A549 (cell line): ENCODE data around the gene LRRC61. TPM values are rescaled to one million over a fixed set of nuclear protein-coding genes. Genes with fewer than 3 reads are reported as not detected.

Experiments used
- ATAC-seq, 2 experiments: fragments of 200-7000 bp in 1 of 2; fragments of >200 bp in 1 of 2; cut with Nextera tagmentation in 1 of 2; cut with Tn5 transposase in 1 of 2; 3 replicates each; pipeline versions ENCODE4 v1.8.0 to v1.9.1; 2018 to 2020; ENCODE audit warnings: mild to moderate bottlenecking in 1 of 2, moderate library complexity in 1 of 2
- CTCF ChIA-PET: fragments of 300-600 bp; sonication (Branson Sonifier 250); formaldehyde crosslinking; extraction: SDS; loops from one replicate; lab custom pipeline; 2021; ENCODE audit warnings: antibody characterized with exemption, inconsistent platforms; lab: Yijun Ruan, JAX
- POLR2A ChIA-PET: fragments of 350-600 bp; formaldehyde crosslinking; extraction: SDS; loops from one replicate; lab custom pipeline; 2021; ENCODE audit warnings: antibody characterized with exemption, inconsistent platforms; lab: Yijun Ruan, JAX
- DNase-seq, 2 experiments: peaks; one replicate each; pipeline versions ENCODE4 v3.0.0 to v3.0.0-alpha.2; 2011 to 2016; ENCODE audit warnings: low read depth in 1 of 2, low spot score in 1 of 2
- FAIRE-seq: peaks from 2 replicates; lab custom pipeline; 2011; peaks lifted over from hg19 to GRCh38; lab: Jason Lieb, UNC
- H3K27ac ChIP-seq, 2 experiments: fragments of >200 bp; sonication (Bioruptor Twin); formaldehyde crosslinking; 3 replicates each; pipeline ENCODE4 v1.5.1; 2016 to 2017
- H3K4me1 ChIP-seq: fragments of >200 bp; sonication (Bioruptor Twin); formaldehyde crosslinking; 3 replicates; pipeline ENCODE4 v1.6.1; 2016
- H3K4me2 ChIP-seq: fragments of >200 bp; sonication (Bioruptor Twin); formaldehyde crosslinking; 3 replicates; pipeline ENCODE4 v1.6.1; 2016
- H3K4me3 ChIP-seq: fragments of >200 bp; sonication (Bioruptor Twin); formaldehyde crosslinking; 3 replicates; pipeline ENCODE4 v1.5.1; 2016
- H3K9me3 ChIP-seq: fragments of >200 bp; sonication (Bioruptor Twin); formaldehyde crosslinking; 3 replicates; pipeline ENCODE4 v1.6.1; 2016
- BHLHE40 ChIP-seq: IDR thresholded peaks from 2 replicates; pipeline ENCODE4 v1.6.1; 2012; ENCODE audit warnings: low read depth, low read length, inconsistent platforms
- CBX8 ChIP-seq: fragments of 200-600 bp; sonication (generic); IDR thresholded peaks from 2 replicates; pipeline ENCODE4 v1.6.1; 2016
- CEBPB ChIP-seq, 2 experiments: fragments of >200 bp in 1 of 2; sonication (Bioruptor Twin) in 1 of 2; formaldehyde crosslinking in 1 of 2; IDR thresholded peaks; 2 replicates each; pipeline ENCODE4 v1.6.1; 2012 to 2016
- CHD2 ChIP-seq: fragments of 150-350 bp; IDR thresholded peaks from 2 replicates; pipeline ENCODE4 v1.6.1; 2014; ENCODE audit warnings: low read length; ENCODE audit not compliant: partially characterized antibody
- E2F6 ChIP-seq: IDR thresholded peaks from 2 replicates; pipeline ENCODE4 v1.6.1; 2012; ENCODE audit warnings: low read depth, borderline replicate concordance
- EHF ChIP-seq: fragments of 250-450 bp; sonication (Bioruptor Pico); IDR thresholded peaks from 2 replicates; pipeline ENCODE4 v1.5.0; 2020; ENCODE audit warnings: mild to moderate bottlenecking
- EHMT2 ChIP-seq: fragments of 200-600 bp; sonication (generic); IDR thresholded peaks from 2 replicates; pipeline ENCODE4 v1.6.1; 2016; ENCODE audit warnings: antibody characterized with exemption, low read depth, mild to moderate bottlenecking, moderate library complexity
- ELK1 ChIP-seq: fragments of 150-350 bp; IDR thresholded peaks from 2 replicates; pipeline ENCODE4 v1.6.1; 2014; ENCODE audit warnings: low read depth, mild to moderate bottlenecking, low read length
- EP300 ChIP-seq, 2 experiments: fragments of >200 bp; sonication (Bioruptor Twin); formaldehyde crosslinking; IDR thresholded peaks; 2 replicates in 1 of 2; 3 replicates in 1 of 2; pipeline ENCODE4 v1.6.1; 2016 to 2017
- FOSL2 ChIP-seq, 2 experiments: fragments of 450-650 bp in 1 of 2; fragments of >200 bp in 1 of 2; sonication (Bioruptor Twin) in 1 of 2; formaldehyde crosslinking; IDR thresholded peaks; 2 replicates each; pipeline versions ENCODE4 v1.5.0 to v1.6.1; 2016 to 2020; ENCODE audit warnings: mild to moderate bottlenecking in 1 of 2, moderate library complexity in 1 of 2
- FOXS1 ChIP-seq: fragments of 250-450 bp; sonication (Bioruptor Pico); IDR thresholded peaks from 2 replicates; pipeline ENCODE4 v1.5.0; 2020; ENCODE audit warnings: mild to moderate bottlenecking, moderate library complexity
- HEYL ChIP-seq: fragments of 250-450 bp; sonication (Bioruptor Pico); IDR thresholded peaks from 2 replicates; pipeline ENCODE4 v1.8.0; 2021; ENCODE audit warnings: mild to moderate bottlenecking, moderate library complexity
- HOXB13 ChIP-seq: fragments of 250-450 bp; sonication (Bioruptor Pico); IDR thresholded peaks from 2 replicates; pipeline ENCODE4 v1.5.0; 2020; ENCODE audit warnings: low read depth, mild to moderate bottlenecking, moderate library complexity
- JUN ChIP-seq, 2 experiments: fragments of >200 bp; sonication (Bioruptor Twin); formaldehyde crosslinking; IDR thresholded peaks; 2 replicates in 1 of 2; 3 replicates in 1 of 2; pipeline ENCODE4 v1.6.1; 2016 to 2017
- KDM1A ChIP-seq: fragments of 200-600 bp; sonication (generic); IDR thresholded peaks from 2 replicates; pipeline ENCODE4 v1.6.1; 2016; ENCODE audit warnings: low read depth, mild to moderate bottlenecking
- MAZ ChIP-seq: fragments of 150-350 bp; IDR thresholded peaks from 2 replicates; pipeline ENCODE4 v1.6.1; 2014; ENCODE audit warnings: antibody characterized with exemption, low read depth, low read length, borderline replicate concordance
- NFE2L2 ChIP-seq: fragments of 150-350 bp; conservative IDR thresholded peaks from 2 replicates; pipeline ENCODE4 v1.6.1; 2014; ENCODE audit warnings: low read length
- NR3C1 ChIP-seq: fragments of >200 bp; sonication (Bioruptor Twin); formaldehyde crosslinking; IDR thresholded peaks from 3 replicates; pipeline ENCODE4 v1.6.1; 2017
- SMC3 ChIP-seq: fragments of >200 bp; sonication (Bioruptor Twin); formaldehyde crosslinking; IDR thresholded peaks from 3 replicates; pipeline ENCODE4 v1.6.1; 2018; ENCODE audit warnings: inconsistent platforms
- TFCP2L1 ChIP-seq: fragments of 250-450 bp; sonication (Bioruptor Pico); IDR thresholded peaks from 2 replicates; pipeline ENCODE4 v1.5.0; 2021; ENCODE audit warnings: mild to moderate bottlenecking
- ZSCAN20 ChIP-seq: fragments of 250-450 bp; sonication (Bioruptor Pico); IDR thresholded peaks from 2 replicates; pipeline ENCODE4 v1.8.0; 2022; ENCODE audit warnings: mild to moderate bottlenecking, moderate library complexity
- WGBS: methylation state at CpG from one replicate; pipeline ENCODE4 v1.1.6; 2017; ENCODE audit errors: missing lambda C conversion rate; 5-methylcytosine and 5-hydroxymethylcytosine counted together
- polyA plus RNA-seq, 4 experiments: library from polyadenylated mRNA; depleted of rRNA in 3 of 4; stranded (reverse); fragments of >200 nt; fragmentation: RNase III in 1 of 4; extraction: RNeasy Plus Mini Kit Qiagen cat#74134 plus additional on column Dnase treatment in 1 of 4; gene quantifications; 2 replicates in 3 of 4; 3 replicates in 1 of 4; pipeline ENCODE4 v1.2.3, GENCODE V29; 2011 to 2017

The LRRC61 gene
- polyA plus RNA-seq, 2 of the 4 experiments (the other 2 are of a cell fraction): 0.19 to 0.22 TPM

GRCh38 chr7:150332852-150333635 is 9.9 kb downstream of the LRRC61 start:
- 72% methylated on average over 18 of the region's 18 CpGs for WGBS
- H3K27ac ChIP-seq: no peak overlapping the region
- ATAC-seq (no peak), FAIRE-seq (no peak)
- no peak overlapping the region for H3K4me2 ChIP-seq
- no peak overlapping the region for H3K4me3 ChIP-seq
- H3K9me3 ChIP-seq: no peaks in the 10 kb centered on the region
- no peaks in the 10 kb centered on the region for H3K4me1 ChIP-seq
- TF ChIP-seq ZSCAN20 (CRISPR knock-in tag): no peak
- no peak for TF ChIP-seq JUN (IDR thresholded peaks at IDR 0.05)
- no peak for TF ChIP-seq FOXS1 (CRISPR knock-in tag)
- TF ChIP-seq E2F6: no peak
- TF ChIP-seq, all 56 proteins: peak for 0
- CTCF ChIA-PET: no interaction called here
- DNase-seq: no peak
- POLR2A ChIA-PET: no interaction called here

GRCh38 chr7:150333659-150334058 is 10.5 kb downstream of the LRRC61 start:
- 82% methylated on average over 9 of the region's 10 CpGs for WGBS
- POLR2A ChIA-PET: no interaction called here

GRCh38 chr7:150334108-150334507 is 11.0 kb downstream of the LRRC61 start:
- Histone ChIP-seq H3K4me2 (no peak overlapping the region), H3K4me1 (no peaks in the 10 kb centered on the region), H3K4me3 (no peak overlapping the region), H3K27ac (no peak overlapping the region), H3K9me3 (no peaks in the 10 kb centered on the region)
- TF ChIP-seq EP300 (IDR thresholded peaks at IDR 0.05) (no peak), TFCP2L1 (CRISPR knock-in tag) (no peak), ZSCAN20 (CRISPR knock-in tag) (no peak)
- CTCF ChIA-PET: interaction anchor here (0.9 kb wide), 1 partner anchor 564 kb away, joined by 4 read pairs; no protein-coding TSS in a partner anchor
- no peak for DNase-seq
- no peak for FAIRE-seq
- 44% methylated on average over 8 of the region's 8 CpGs for WGBS
- ATAC-seq: no peak
- POLR2A ChIA-PET: no interaction called here

More at GRCh38 chr7:150333659-150334058, 10.5 kb downstream of the LRRC61 start:
- Histone ChIP-seq H3K9me3 (no peaks in the 10 kb centered on the region), H3K4me1 (no peaks in the 10 kb centered on the region), H3K4me2 (no peak overlapping the region), H3K27ac (no peak overlapping the region)
- no peak for TF ChIP-seq HOXB13 (CRISPR knock-in tag)
- TF ChIP-seq NR3C1: no peak
- TF ChIP-seq FOSL2 (IDR thresholded peaks at IDR 0.05): no peak
- TF ChIP-seq FOSL2 (CRISPR knock-in tag; IDR thresholded peaks at IDR 0.05): no peak
- no peak for TF ChIP-seq SMC3
- no peak for TF ChIP-seq CEBPB (IDR thresholded peaks at IDR 0.05)
- TF ChIP-seq, all 56 proteins: peak for 0
- CTCF ChIA-PET: no interaction called here
- H3K4me3 ChIP-seq: no peak overlapping the region
- no peak for ATAC-seq
- FAIRE-seq: no peak
- no peak for DNase-seq

- H3K27ac ChIP-seq: no peak overlapping the region
- DNase-seq: no peak
- ATAC-seq: no peak
- CTCF ChIA-PET: interaction anchor here (0.8 to 0.9 kb wide), 2 partner anchors 10 to 20 kb away, joined by 3 read pairs; no protein-coding TSS in a partner anchor
- no peaks in the 10 kb centered on the region for H3K4me1 ChIP-seq
- no peaks in the 10 kb centered on the region for H3K9me3 ChIP-seq
- H3K4me2 ChIP-seq: no peak overlapping the region
- POLR2A ChIA-PET: no interaction called here
- FAIRE-seq: no peak
- WGBS: 71% methylated on average over 7 of the region's 7 CpGs
- no peak overlapping the region for H3K4me3 ChIP-seq
- no peak for TF ChIP-seq CHD2
- TF ChIP-seq EHMT2: no peak
- no peak for TF ChIP-seq MAZ
- TF ChIP-seq EHF: no peak
- TF ChIP-seq KDM1A: no peak
- TF ChIP-seq CBX8: no peak
- no peak for TF ChIP-seq ELK1
- no peak for TF ChIP-seq NFE2L2
- TF ChIP-seq HEYL (CRISPR knock-in tag): no peak
- no peak for TF ChIP-seq BHLHE40
- no peak for TF ChIP-seq FOXS1 (CRISPR knock-in tag)
Observed at GRCh38 chr7:150335108-150335773, 12.1 kb downstream of the LRRC61 start.
